ENCODE data around the gene EGLN1.
"Not testable (repeated sequence)": the region's sequence is repeated elsewhere in the genome, so short reads cannot be mapped to it uniquely, and the experiment has no call there.

EGLN1 gene

GRCh38 chr1:231357187-231357772 is 64.8 kb downstream of the EGLN1 start:
- DNase-seq = no peak

GRCh38 chr1:231355171-231355570 is 66.9 kb downstream of the EGLN1 start:
- DNase-seq = no peak

GRCh38 chr1:231354330-231355020 is 67.6 kb downstream of the EGLN1 start:
- DNase-seq = peak; percentile 75

- DNase-seq = no peak
Observed at GRCh38 chr1:231353086-231353485, 69.0 kb downstream of the EGLN1 start.

GRCh38 chr1:231351816-231352215 is 70.3 kb downstream of the EGLN1 start:
- no peak for DNase-seq

- DNase-seq = not testable (repeated sequence)
Observed at GRCh38 chr1:231348856-231349255, 73.2 kb downstream of the EGLN1 start.

GRCh38 chr1:231348442-231348841 is 73.6 kb downstream of the EGLN1 start:
- DNase-seq = no peak

- DNase-seq = no peak
Observed at GRCh38 chr1:231347961-231348360, 74.1 kb downstream of the EGLN1 start.

- DNase-seq = no peak
Observed at GRCh38 chr1:231340328-231341013, 81.6 kb downstream of the EGLN1 start.

- DNase-seq = peak; percentile 54
Observed at GRCh38 chr1:231338270-231339128, 83.6 kb downstream of the EGLN1 start, which contains the start of gene SPRTN. Gene SPRTN, plus strand, starts transcription at chr1:231338293. Its CDS starts 91 bp downstream, at chr1:231338384.

GRCh38 chr1:231337472-231338269 is 84.4 kb downstream of the EGLN1 start, which contains the start of gene EXOC8:
Gene EXOC8, minus strand, starts transcription at chr1:231337852. Its CDS starts 107 bp downstream, at chr1:231337745.
- peak; percentile 100 for DNase-seq

GRCh38 chr1:231337043-231337471 is 85.0 kb downstream of the EGLN1 start:
- peak; percentile 43 for DNase-seq

- peak; percentile 29 for DNase-seq
Observed at GRCh38 chr1:231335663-231336602, 86.2 kb downstream of the EGLN1 start.

GRCh38 chr1:231334952-231335351 is 87.1 kb downstream of the EGLN1 start:
- no peak for DNase-seq

- DNase-seq = no peak
Observed at GRCh38 chr1:231334079-231334666, 87.9 kb downstream of the EGLN1 start.

- DNase-seq = no peak
Observed at GRCh38 chr1:231332761-231333160, 89.3 kb downstream of the EGLN1 start.

- DNase-seq = no peak
Observed at GRCh38 chr1:231329483-231329882, 92.6 kb downstream of the EGLN1 start.

GRCh38 chr1:231327617-231328016 is 94.5 kb downstream of the EGLN1 start:
- DNase-seq = no peak

GRCh38 chr1:231326248-231326647 is 95.8 kb downstream of the EGLN1 start:
- DNase-seq = no peak

- no peak for DNase-seq
Observed at GRCh38 chr1:231324660-231325059, 97.4 kb downstream of the EGLN1 start.
